ENCODE measurements around the gene NFIX.

The NFIX gene

GRCh38 chr19:13010992-13011652, 15.8 kb downstream of the NFIX start:
- no peak overlapping the region for H3K4me3 ChIP-seq (ENCODE audit: low read length)
- DNase-seq (ENCODE audit: low read depth), result no peak
- TF ChIP-seq CTCF (conservative IDR thresholded peaks at IDR 0.05; ENCODE audit: low read length), result no peak

- TF ChIP-seq CTCF (conservative IDR thresholded peaks at IDR 0.05; ENCODE audit: low read length), result peak; percentile 12; the same call in 1 of the 2 replicates
- DNase-seq (ENCODE audit: low read depth), result no peak
- H3K4me3 ChIP-seq (ENCODE audit: low read length), result no peak overlapping the region; the same call in 1 of the 2 replicates
Measured at GRCh38 chr19:13011653-13012389, 16.5 kb downstream of the NFIX start.

- DNase-seq (ENCODE audit: low read depth), result no peak
- no peak; the same call in 1 of the 2 replicates for TF ChIP-seq CTCF (conservative IDR thresholded peaks at IDR 0.05; ENCODE audit: low read length)
- peak overlapping the region; percentile 60 for H3K4me3 ChIP-seq (ENCODE audit: low read length)
Measured at GRCh38 chr19:13012390-13012689, 17.1 kb downstream of the NFIX start.

- DNase-seq (ENCODE audit: low read depth), result peak; percentile 68
- TF ChIP-seq CTCF (conservative IDR thresholded peaks at IDR 0.05; ENCODE audit: low read length), result no peak
- peak overlapping the region; percentile 60 for H3K4me3 ChIP-seq (ENCODE audit: low read length)
Measured at GRCh38 chr19:13012690-13013608, 17.7 kb downstream of the NFIX start.

GRCh38 chr19:13013649-13014048, 18.4 kb downstream of the NFIX start:
- TF ChIP-seq CTCF (conservative IDR thresholded peaks at IDR 0.05; ENCODE audit: low read length), result no peak
- no peak for DNase-seq (ENCODE audit: low read depth)
- H3K4me3 ChIP-seq (ENCODE audit: low read length), result peak overlapping the region; percentile 60

GRCh38 chr19:13014101-13014920, 19.0 kb downstream of the NFIX start:
- peak; percentile 42 for DNase-seq (ENCODE audit: low read depth)
- peak overlapping the region; percentile 60 for H3K4me3 ChIP-seq (ENCODE audit: low read length)
- no peak for TF ChIP-seq CTCF (conservative IDR thresholded peaks at IDR 0.05; ENCODE audit: low read length)

Measured in AG10803 (cell line).